Esophagus muscularis mucosa (tissue), 4 donors: ENCODE data around the gene NTM. TPM values are rescaled to one million over a fixed set of nuclear protein-coding genes. Genes with fewer than 3 reads are reported as not detected.

ENCODE experiments used
- DNase-seq: peaks from one replicate; pipeline ENCODE4 v3.0.0-alpha.2; 2017; ENCODE audit errors: extremely low spot score
- H3K27ac ChIP-seq, 4 donors: fragments of 200-600 bp; sonication (generic); replicated peaks in 1 of 4; 1 replicate in 3 of 4; 2 replicates in 1 of 4; pipeline ENCODE4 v1.5.1; 2016 to 2019; ENCODE audit warnings: mild to moderate bottlenecking in 1 of 4
- H3K27me3 ChIP-seq, 4 donors: fragments of 200-600 bp; sonication (generic); one replicate each; pipeline versions ENCODE4 v1.5.1 to v1.6.0; 2016 to 2019
- H3K36me3 ChIP-seq, 4 donors: fragments of 200-600 bp; sonication (generic); one replicate each; pipeline ENCODE4 v1.5.1; 2016 to 2019
- H3K4me1 ChIP-seq, 4 donors: fragments of 200-600 bp; sonication (generic); one replicate each; pipeline ENCODE4 v1.5.1; 2016 to 2019
- H3K4me3 ChIP-seq, 4 donors: fragments of 200-600 bp; sonication (generic); 1 replicate in 2 of 4; 2 replicates in 2 of 4; pipeline ENCODE4 v1.5.1; 2016 to 2019; ENCODE audit warnings: mild to moderate bottlenecking in 4 of 4, moderate library complexity in 1 of 4
- H3K9me3 ChIP-seq, 4 donors: fragments of 200-600 bp; sonication (generic); 1 replicate in 3 of 4; 2 replicates in 1 of 4; pipeline ENCODE4 v1.5.1; 2016 to 2019
- CTCF ChIP-seq, 3 experiments: fragments of 200-600 bp in 2 of 3; fragments of 450-650 bp in 1 of 3; sonication (generic) in 2 of 3; IDR thresholded peaks; one replicate each; pipeline ENCODE4 v1.5.1; 2017 to 2019; ENCODE audit warnings: antibody characterized with exemption in 3 of 3, mild to moderate bottlenecking in 2 of 3, moderate library complexity in 1 of 3
- EP300 ChIP-seq: sonication (generic); formaldehyde crosslinking; IDR thresholded peaks from one replicate; pipeline ENCODE4 v1.6.1; 2017; ENCODE audit warnings: antibody characterized with exemption
- POLR2A ChIP-seq: fragments of 450-650 bp; IDR thresholded peaks from one replicate; pipeline ENCODE4 v1.6.1; 2017; ENCODE audit warnings: antibody characterized with exemption, moderate library complexity, mild to moderate bottlenecking, low read depth
- POLR2AphosphoS5 ChIP-seq, 2 donors: sonication (generic); formaldehyde crosslinking; IDR thresholded peaks; one replicate each; pipeline ENCODE4 v1.6.1; 2017; ENCODE audit warnings: antibody characterized with exemption in 2 of 2
- WGBS: methylation state at CpG from one replicate; pipeline ENCODE4 v1.1.5; 2018; 5-methylcytosine and 5-hydroxymethylcytosine counted together
- intact Hi-C: fragments of 100-400 bp; cut with DNase I; formaldehyde crosslinking; loops from one replicate; pipeline ENCODE4 v1.15.1; 2023
- total RNA-seq, 4 donors: library from RNA; depleted of rRNA; stranded (reverse); fragments of >200 nt; gene quantifications; one replicate each; pipeline versions ENCODE4 v1.1.0 to v1.2.1, GENCODE V29; 2016

NTM gene
- total RNA-seq, 4 donors from 2014 or later, result 5.6 to 25.3 (median 8.3) TPM

- TF ChIP-seq POLR2A (no peak), CTCF (IDR thresholded peaks at IDR 0.05) (no peak), EP300 (no peak), POLR2AphosphoS5 (IDR thresholded peaks at IDR 0.05) (no peak)
- intact Hi-C loops, result no loop called here
- Histone ChIP-seq H3K27ac (no peak overlapping the region), H3K27me3 (no peaks in the 10 kb centered on the region), H3K4me1 (peaks cover 0 to 11% (median 8%) of the 10 kb centered on the region in 4 donors), H3K9me3 (no peaks in the 10 kb centered on the region), H3K36me3 (no peaks in the 10 kb centered on the region), H3K4me3 (no peak overlapping the region)
- no peak for DNase-seq
- 90% methylated on average over 4 of the region's 4 CpGs for WGBS
These were observed 563.6 kb downstream of the NTM start for GRCh38 chr11:131934006-131934405.

GRCh38 chr11:131938351-131938751 is 567.9 kb downstream of the NTM start:
- 83% methylated on average over 6 of the region's 6 CpGs for WGBS
- Histone ChIP-seq H3K9me3 (no peaks in the 10 kb centered on the region), H3K27ac (no peak overlapping the region), H3K4me3 (no peak overlapping the region), H3K27me3 (no peaks in the 10 kb centered on the region), H3K36me3 (no peaks in the 10 kb centered on the region), H3K4me1 (peaks cover 0 to 12% (median under 1%) of the 10 kb centered on the region in 4 donors)
- intact Hi-C loops, result no loop called here
- DNase-seq, result no peak
- TF ChIP-seq EP300, result no peak
- no peak for TF ChIP-seq CTCF (IDR thresholded peaks at IDR 0.05)
- no peak for TF ChIP-seq POLR2A
- TF ChIP-seq POLR2AphosphoS5 (IDR thresholded peaks at IDR 0.05), result no peak

- DNase-seq, result no peak
- Histone ChIP-seq H3K27ac (no peak overlapping the region), H3K4me1 (peaks cover 0 to 13% (median 2%) of the 10 kb centered on the region in 4 donors), H3K4me3 (no peak overlapping the region), H3K36me3 (no peaks in the 10 kb centered on the region), H3K9me3 (no peaks in the 10 kb centered on the region), H3K27me3 (no peaks in the 10 kb centered on the region)
- WGBS, result 64% methylated on average over 4 of the region's 4 CpGs
- intact Hi-C loops, result no loop called here
- TF ChIP-seq EP300 (no peak), POLR2A (no peak), POLR2AphosphoS5 (IDR thresholded peaks at IDR 0.05) (no peak), CTCF (IDR thresholded peaks at IDR 0.05) (no peak)
These were observed 569.7 kb downstream of the NTM start for GRCh38 chr11:131940126-131940525.

GRCh38 chr11:131942878-131943277 is 572.5 kb downstream of the NTM start:
- Histone ChIP-seq H3K4me1 (peaks cover 0 to 13% (median 2%) of the 10 kb centered on the region in 4 donors), H3K36me3 (no peaks in the 10 kb centered on the region), H3K9me3 (no peaks in the 10 kb centered on the region), H3K4me3 (no peak overlapping the region), H3K27ac (no peak overlapping the region), H3K27me3 (no peaks in the 10 kb centered on the region)
- intact Hi-C loops, result no loop called here
- TF ChIP-seq EP300, result no peak
- TF ChIP-seq POLR2A, result no peak
- TF ChIP-seq CTCF (IDR thresholded peaks at IDR 0.05), result no peak
- no peak for TF ChIP-seq POLR2AphosphoS5 (IDR thresholded peaks at IDR 0.05)
- WGBS, result 78% methylated on average over 7 of the region's 7 CpGs
- no peak for DNase-seq

- H3K4me1 ChIP-seq, result peaks cover 0 to 9% (median 2%) of the 10 kb centered on the region in 4 donors
- H3K27me3 ChIP-seq, result no peaks in the 10 kb centered on the region
- intact Hi-C loops, result no loop called here
- TF ChIP-seq POLR2A (no peak), POLR2AphosphoS5 (IDR thresholded peaks at IDR 0.05) (no peak), CTCF (IDR thresholded peaks at IDR 0.05) (no peak)
- no peak overlapping the region for H3K27ac ChIP-seq
- no peaks in the 10 kb centered on the region for H3K9me3 ChIP-seq
- WGBS, result 81% methylated on average over 6 of the region's 6 CpGs
- no peaks in the 10 kb centered on the region for H3K36me3 ChIP-seq
- H3K4me3 ChIP-seq, result no peak overlapping the region
- no peak for DNase-seq
These were observed 572.9 kb downstream of the NTM start for GRCh38 chr11:131943295-131943694.
